GM06990 (cell line): ENCODE results near the gene C2CD4C.

ENCODE experiments used
- DNase-seq: peaks from one replicate; pipeline ENCODE4 v3.0.0-alpha.2; 2011; ENCODE audit not compliant: insufficient read length; ENCODE audit errors: extremely low read depth
- H3K27me3 ChIP-seq: replicated peaks from 2 replicates; pipeline ENCODE4 v1.6.0; 2011; ENCODE audit warnings: low read length; ENCODE audit not compliant: control insufficient read depth, insufficient read depth
- H3K36me3 ChIP-seq: 2 replicates; pipeline ENCODE4 v1.5.1; 2011; ENCODE audit warnings: low read length; ENCODE audit not compliant: control insufficient read depth, insufficient read depth
- H3K4me3 ChIP-seq: replicated peaks from 2 replicates; pipeline ENCODE4 v1.5.1; 2011; ENCODE audit warnings: low read depth, mild to moderate bottlenecking, control low read depth, low read length
- CTCF ChIP-seq: IDR thresholded peaks from 2 replicates; pipeline ENCODE4 v1.5.1; 2011; ENCODE audit warnings: low read length, control low read depth, mild to moderate bottlenecking, inconsistent platforms; ENCODE audit not compliant: insufficient read depth, poor library complexity, severe bottlenecking

C2CD4C gene

GRCh38 chr19:408902-409515, at the start of gene C2CD4C:
TSS of gene C2CD4C (minus strand) at chr19:409147. CDS start at chr19:408361, 786 bp downstream.
- no peak for TF ChIP-seq CTCF
- DNase-seq = no peak
- Histone ChIP-seq H3K4me3 (no peak within 1 kb of the TSS), H3K36me3 (no peaks in the 10 kb centered on the region), H3K27me3 (no peaks in the 10 kb centered on the region)

- Histone ChIP-seq H3K4me3 (no peak overlapping the region), H3K27me3 (no peaks in the 10 kb centered on the region), H3K36me3 (no peaks in the 10 kb centered on the region)
- DNase-seq = no peak
- no peak for TF ChIP-seq CTCF
Observed at GRCh38 chr19:458091-459042, 49.4 kb upstream of the C2CD4C start.

- DNase-seq = no peak
- TF ChIP-seq CTCF = no peak
- H3K36me3 ChIP-seq = no peaks in the 10 kb centered on the region
- no peak overlapping the region for H3K4me3 ChIP-seq
- H3K27me3 ChIP-seq = no peaks in the 10 kb centered on the region
Observed at GRCh38 chr19:457636-458035, 48.7 kb upstream of the C2CD4C start.

- no peaks in the 10 kb centered on the region for H3K27me3 ChIP-seq
- no peaks in the 10 kb centered on the region for H3K36me3 ChIP-seq
- DNase-seq = no peak
- TF ChIP-seq CTCF = no peak
- H3K4me3 ChIP-seq = no peak overlapping the region
Observed at GRCh38 chr19:456547-457110, 47.7 kb upstream of the C2CD4C start.

- H3K27me3 ChIP-seq = no peaks in the 10 kb centered on the region
- no peak for DNase-seq
- TF ChIP-seq CTCF = no peak
- no peak overlapping the region for H3K4me3 ChIP-seq
- H3K36me3 ChIP-seq = no peaks in the 10 kb centered on the region
Observed at GRCh38 chr19:455851-456546, 47.1 kb upstream of the C2CD4C start.
